GOT3 (cell line): ENCODE results near the gene PEDS1.
"Not testable (repeated sequence)": the region's sequence is repeated elsewhere in the genome, so short reads cannot be mapped to it uniquely, and the experiment has no call there.

ENCODE experiments used
- DNase-seq: peaks from one replicate; lab custom pipeline; 2025; ENCODE audit warnings: mixed read lengths; lab: John Stamatoyannopoulos, UW

PEDS1 gene

GRCh38 chr20:50113420-50114224 is 39.9 kb downstream of the PEDS1 start:
- DNase-seq = no peak

GRCh38 chr20:50112512-50113419 is 40.8 kb downstream of the PEDS1 start, which contains the start of gene UBE2V1:
Gene UBE2V1 (minus strand): TSS chr20:50113150. CDS start chr20:50113128, 22 bp downstream.
- peak; percentile 60 for DNase-seq

- DNase-seq = no peak
Measured at GRCh38 chr20:50111829-50112495, 41.6 kb downstream of the PEDS1 start.

- DNase-seq = peak; percentile 40
Measured at GRCh38 chr20:50111120-50111828, 42.2 kb downstream of the PEDS1 start.

- DNase-seq = no peak
Measured at GRCh38 chr20:50110141-50111047, 43.1 kb downstream of the PEDS1 start.

GRCh38 chr20:50108556-50109235 is 44.8 kb downstream of the PEDS1 start:
- no peak for DNase-seq

GRCh38 chr20:50107796-50108331 is 45.7 kb downstream of the PEDS1 start:
- DNase-seq = no peak

- DNase-seq = no peak
Measured at GRCh38 chr20:50107086-50107660, 46.4 kb downstream of the PEDS1 start.

- not testable (repeated sequence) for DNase-seq
Measured at GRCh38 chr20:50106669-50107068, 46.9 kb downstream of the PEDS1 start.
